Trophoblast cell (in vitro differentiated cells and primary cell): ENCODE data around the gene BFSP2.

ENCODE experiments used
- DNase-seq, 2 donors: peaks; one replicate each; pipeline ENCODE4 v3.0.0-alpha.2; 2016
- H2AFZ ChIP-seq: 2 replicates; pipeline ENCODE4 v1.6.1; 2013; ENCODE audit warnings: low read length, moderate library complexity, mild to moderate bottlenecking; ENCODE audit not compliant: insufficient read depth, poor library complexity
- H2AK5ac ChIP-seq: 2 replicates; pipeline ENCODE4 v1.6.1; 2013; ENCODE audit warnings: mild to moderate bottlenecking, low read length
- H2BK120ac ChIP-seq: 2 replicates; pipeline ENCODE4 v1.6.1; 2013; ENCODE audit warnings: low read length, mild to moderate bottlenecking, moderate library complexity; ENCODE audit not compliant: insufficient read depth, poor library complexity
- H2BK12ac ChIP-seq: 2 replicates; pipeline ENCODE4 v1.6.1; 2013; ENCODE audit warnings: mild to moderate bottlenecking, low read length, moderate library complexity
- H2BK5ac ChIP-seq: 2 replicates; pipeline ENCODE4 v1.6.1; 2013; ENCODE audit warnings: low read length, low read depth, moderate library complexity, mild to moderate bottlenecking; ENCODE audit not compliant: poor library complexity
- H3K14ac ChIP-seq: 2 replicates; pipeline ENCODE4 v1.6.1; 2013; ENCODE audit warnings: mild to moderate bottlenecking, low read length
- H3K18ac ChIP-seq: 2 replicates; pipeline ENCODE4 v1.6.1; 2013; ENCODE audit warnings: mild to moderate bottlenecking, low read length
- H3K23ac ChIP-seq: 2 replicates; pipeline ENCODE4 v1.6.1; 2013; ENCODE audit warnings: low read length
- H3K27ac ChIP-seq: 2 replicates; pipeline ENCODE4 v1.5.1; 2013; ENCODE audit warnings: low read depth, mild to moderate bottlenecking, inconsistent platforms, low read length, moderate library complexity
- H3K27me3 ChIP-seq: 2 replicates; pipeline ENCODE4 v1.6.1; 2013; ENCODE audit warnings: inconsistent platforms, mild to moderate bottlenecking, low read length, moderate library complexity; ENCODE audit not compliant: insufficient read depth
- H3K36me3 ChIP-seq, 2 experiments: 1 replicate in 1 of 2; 2 replicates in 1 of 2; pipeline ENCODE4 v1.6.1; 2013; ENCODE audit warnings: low read length in 2 of 2, mild to moderate bottlenecking in 2 of 2, moderate library complexity in 1 of 2; ENCODE audit not compliant: insufficient read depth in 2 of 2, control insufficient read depth in 1 of 2
- H3K4ac ChIP-seq: 2 replicates; pipeline ENCODE4 v1.6.1; 2013; ENCODE audit warnings: low read depth, mild to moderate bottlenecking, low read length, moderate library complexity
- H3K4me1 ChIP-seq, 2 experiments: 1 replicate in 1 of 2; 2 replicates in 1 of 2; pipeline ENCODE4 v1.6.1; 2013; ENCODE audit warnings: low read length in 2 of 2, mild to moderate bottlenecking in 2 of 2, moderate library complexity in 1 of 2; ENCODE audit not compliant: insufficient read depth in 2 of 2, control insufficient read depth in 1 of 2
- H3K4me2 ChIP-seq: 2 replicates; pipeline ENCODE4 v1.6.1; 2013; ENCODE audit warnings: inconsistent platforms, mild to moderate bottlenecking, low read length, moderate library complexity
- H3K4me3 ChIP-seq: 2 replicates; pipeline ENCODE4 v1.5.1; 2013; ENCODE audit warnings: mild to moderate bottlenecking, low read depth, low read length, inconsistent platforms
- H3K79me1 ChIP-seq: one replicate; pipeline ENCODE4 v1.6.1; 2013; ENCODE audit warnings: low read length
- H3K79me2 ChIP-seq: 2 replicates; pipeline ENCODE4 v1.6.1; 2013; ENCODE audit warnings: low read length, mild to moderate bottlenecking; ENCODE audit not compliant: control insufficient read depth, insufficient read depth, poor library complexity
- H3K9ac ChIP-seq: 2 replicates; pipeline ENCODE4 v1.6.1; 2013; ENCODE audit warnings: mild to moderate bottlenecking, low read length
- H3K9me3 ChIP-seq: 2 replicates; pipeline ENCODE4 v1.6.1; 2013; ENCODE audit warnings: low read depth, mild to moderate bottlenecking, control low read depth, inconsistent platforms, low read length; ENCODE audit not compliant: insufficient read depth
- H4K12ac ChIP-seq: 2 replicates; pipeline ENCODE4 v1.6.1; 2013; ENCODE audit warnings: low read depth, mild to moderate bottlenecking, low read length, moderate library complexity
- H4K8ac ChIP-seq: 2 replicates; pipeline ENCODE4 v1.6.1; 2013; ENCODE audit warnings: low read depth, mild to moderate bottlenecking, low read length, moderate library complexity
- H4K91ac ChIP-seq: one replicate; pipeline ENCODE4 v1.6.1; 2013; ENCODE audit warnings: low read depth, mild to moderate bottlenecking, low read length, moderate library complexity
- WGBS: extraction: QIAGEN DNeasy Blood & Tissue Kit; methylation state at CpG from one replicate; pipeline ENCODE4 v1.1.7; 2013; ENCODE audit warnings: missing lambda C conversion rate; ENCODE audit not compliant: insufficient read length, insufficient coverage; ENCODE audit errors: extremely low coverage; 5-methylcytosine and 5-hydroxymethylcytosine counted together

BFSP2 gene

GRCh38 chr3:133371181-133371580, 28.7 kb upstream of the BFSP2 start:
- H3K79me2 ChIP-seq, result no peaks in the 10 kb centered on the region
- no peak overlapping the region for H2AFZ ChIP-seq
- H2AK5ac ChIP-seq, result no peak overlapping the region
- DNase-seq, result no peak
- H3K36me3 ChIP-seq, result no peaks in the 10 kb centered on the region
- no peak overlapping the region for H3K4ac ChIP-seq
- H3K23ac ChIP-seq, result no peak overlapping the region
- H2BK5ac ChIP-seq, result no peak overlapping the region
- no peak overlapping the region for H3K18ac ChIP-seq
- H2BK120ac ChIP-seq, result no peak overlapping the region
- H3K79me1 ChIP-seq, result no peaks in the 10 kb centered on the region
- no peak overlapping the region for H3K4me3 ChIP-seq
- no peak overlapping the region for H4K12ac ChIP-seq
- no peak overlapping the region for H2BK12ac ChIP-seq
- no peak overlapping the region for H3K27ac ChIP-seq
- H3K27me3 ChIP-seq, result no peaks in the 10 kb centered on the region
- no peak overlapping the region for H3K4me2 ChIP-seq
- WGBS, result no CpG with 5 or more reads among the region's 2 CpGs
- H4K8ac ChIP-seq, result no peak overlapping the region
- no peaks in the 10 kb centered on the region for H3K9me3 ChIP-seq
- no peak overlapping the region for H3K9ac ChIP-seq
- no peaks in the 10 kb centered on the region for H3K4me1 ChIP-seq
- no peak overlapping the region for H4K91ac ChIP-seq
- H3K14ac ChIP-seq, result no peak overlapping the region

- Histone ChIP-seq H2BK12ac (no peak overlapping the region), H4K8ac (no peak overlapping the region), H3K27me3 (no peaks in the 10 kb centered on the region), H3K14ac (no peak overlapping the region), H4K12ac (no peak overlapping the region), H3K23ac (no peak overlapping the region), H2AK5ac (no peak overlapping the region), H3K79me2 (no peaks in the 10 kb centered on the region), H2AFZ (no peak overlapping the region), H3K9me3 (no peaks in the 10 kb centered on the region), H3K79me1 (no peaks in the 10 kb centered on the region), H3K4me3 (no peak overlapping the region), H3K4me2 (no peak overlapping the region), H3K4ac (no peak overlapping the region), H2BK5ac (no peak overlapping the region), H3K4me1 (no peaks in the 10 kb centered on the region), H3K18ac (no peak overlapping the region), H4K91ac (no peak overlapping the region), H3K36me3 (no peaks in the 10 kb centered on the region), H3K27ac (no peak overlapping the region), H3K9ac (no peak overlapping the region), H2BK120ac (no peak overlapping the region)
- DNase-seq, result no peak
- WGBS, result no CpG with 5 or more reads among the region's 1 CpG
Measured at GRCh38 chr3:133371676-133372075, 28.2 kb upstream of the BFSP2 start.

GRCh38 chr3:133374708-133375402, 25.0 kb upstream of the BFSP2 start:
- Histone ChIP-seq H2AFZ (no peak overlapping the region), H3K27ac (no peak overlapping the region), H3K4me2 (no peak overlapping the region), H3K36me3 (no peaks in the 10 kb centered on the region), H3K9me3 (no peaks in the 10 kb centered on the region), H2AK5ac (no peak overlapping the region), H4K91ac (no peak overlapping the region), H3K4me3 (no peak overlapping the region), H4K8ac (no peak overlapping the region), H3K79me1 (no peaks in the 10 kb centered on the region), H4K12ac (no peak overlapping the region), H3K9ac (no peak overlapping the region), H3K79me2 (no peaks in the 10 kb centered on the region), H2BK12ac (no peak overlapping the region), H3K27me3 (no peaks in the 10 kb centered on the region), H3K23ac (no peak overlapping the region), H3K4ac (no peak overlapping the region), H3K4me1 (no peaks in the 10 kb centered on the region), H3K14ac (no peak overlapping the region), H2BK5ac (no peak overlapping the region), H3K18ac (no peak overlapping the region), H2BK120ac (no peak overlapping the region)
- no peak for DNase-seq
- no CpG with 5 or more reads among the region's 4 CpGs for WGBS

GRCh38 chr3:133375403-133375745, 24.5 kb upstream of the BFSP2 start:
- DNase-seq, result no peak
- H2BK5ac ChIP-seq, result no peak overlapping the region
- H3K9me3 ChIP-seq, result no peaks in the 10 kb centered on the region
- no peaks in the 10 kb centered on the region for H3K27me3 ChIP-seq
- H3K23ac ChIP-seq, result no peak overlapping the region
- H3K4ac ChIP-seq, result no peak overlapping the region
- H3K27ac ChIP-seq, result no peak overlapping the region
- no peak overlapping the region for H4K91ac ChIP-seq
- no peaks in the 10 kb centered on the region for H3K79me2 ChIP-seq
- H3K4me2 ChIP-seq, result no peak overlapping the region
- no peak overlapping the region for H3K4me3 ChIP-seq
- H4K12ac ChIP-seq, result no peak overlapping the region
- no peaks in the 10 kb centered on the region for H3K79me1 ChIP-seq
- H3K4me1 ChIP-seq, result no peaks in the 10 kb centered on the region
- H4K8ac ChIP-seq, result no peak overlapping the region
- no peak overlapping the region for H2AFZ ChIP-seq
- no peak overlapping the region for H2BK120ac ChIP-seq
- H3K18ac ChIP-seq, result no peak overlapping the region
- no peak overlapping the region for H3K9ac ChIP-seq
- no peak overlapping the region for H2AK5ac ChIP-seq
- no peak overlapping the region for H3K14ac ChIP-seq
- no peaks in the 10 kb centered on the region for H3K36me3 ChIP-seq
- no peak overlapping the region for H2BK12ac ChIP-seq
